Activated naive CD4-positive, alpha-beta T cell treated with anti-CD3 and anti-CD28 coated beads, Interleukin-2, amount 10 ng/mL, durations not matched to agents 7 days and 5 days (primary cell): Measurements from ENCODE around the gene HTR3B.
"Not testable (repeated sequence)": the region's sequence is repeated elsewhere in the genome, so short reads cannot be mapped to it uniquely, and the experiment has no call there.

Source experiments
- CTCF ChIA-PET: fragments of 350-600 bp; sonication (Branson Sonifier 250); formaldehyde crosslinking; loops from one replicate; lab custom pipeline; 2021; ENCODE audit warnings: antibody characterized with exemption; lab: Charles Lee
- DNase-seq: peaks from one replicate; pipeline ENCODE4 v3.0.0-alpha.2; 2020
- H3K27ac Mint-ChIP-seq: one replicate; pipeline ENCODE4 v1.8.0; 2021; ENCODE audit warnings: mild to moderate bottlenecking, moderate library complexity, mixed read lengths
- H3K27me3 Mint-ChIP-seq: one replicate; pipeline ENCODE4 v1.8.0; 2021; ENCODE audit warnings: mild to moderate bottlenecking, mixed read lengths
- H3K36me3 Mint-ChIP-seq: one replicate; pipeline ENCODE4 v1.8.0; 2021; ENCODE audit warnings: mixed read lengths
- H3K4me1 Mint-ChIP-seq: one replicate; pipeline ENCODE4 v1.8.0; 2021; ENCODE audit warnings: mixed read lengths
- H3K4me3 Mint-ChIP-seq: one replicate; pipeline ENCODE4 v1.8.0; 2021; ENCODE audit warnings: mild to moderate bottlenecking, moderate library complexity, mixed read lengths
- H3K9me3 Mint-ChIP-seq: one replicate; pipeline ENCODE4 v1.8.0; 2021; ENCODE audit warnings: mixed read lengths

The HTR3B gene

GRCh38 chr11:113896156-113896879 is 8.3 kb upstream of the HTR3B start:
- no peaks in the 10 kb centered on the region for H3K9me3 Mint-ChIP-seq
- H3K27me3 Mint-ChIP-seq: peaks cover 13% of the 10 kb centered on the region
- DNase-seq: peak; percentile 52
- H3K36me3 Mint-ChIP-seq: no peaks in the 10 kb centered on the region
- no peak overlapping the region for H3K4me3 Mint-ChIP-seq
- H3K4me1 Mint-ChIP-seq: no peaks in the 10 kb centered on the region
- CTCF ChIA-PET: interaction anchor here (0.6 to 7.1 kb wide), 13 partner anchors 10 to 366 kb away, joined by 3 to 150 read pairs (median 5); partner anchors contain the start of genes HTR3B and USP28
- no peak overlapping the region for H3K27ac Mint-ChIP-seq

GRCh38 chr11:113901141-113901540 is 3.5 kb upstream of the HTR3B start:
- H3K27ac Mint-ChIP-seq: no peak overlapping the region
- no peaks in the 10 kb centered on the region for H3K9me3 Mint-ChIP-seq
- H3K4me3 Mint-ChIP-seq: no peak overlapping the region
- no peaks in the 10 kb centered on the region for H3K4me1 Mint-ChIP-seq
- peaks cover 22% of the 10 kb centered on the region for H3K27me3 Mint-ChIP-seq
- DNase-seq: no peak
- H3K36me3 Mint-ChIP-seq: no peaks in the 10 kb centered on the region
- CTCF ChIA-PET: interaction anchor here (1.8 kb wide), 1 partner anchor 360 kb away, joined by 7 read pairs; no protein-coding TSS in a partner anchor

GRCh38 chr11:113906038-113906437 is 1.4 kb downstream of the HTR3B start:
- Mint-ChIP-seq H3K27me3 (peaks cover 32% of the 10 kb centered on the region), H3K4me1 (no peaks in the 10 kb centered on the region), H3K4me3 (no peak overlapping the region), H3K27ac (no peak overlapping the region), H3K36me3 (no peaks in the 10 kb centered on the region), H3K9me3 (no peaks in the 10 kb centered on the region)
- CTCF ChIA-PET: interaction anchor here (1.3 to 4.1 kb wide), 2 partner anchors 10 to 357 kb away, joined by 5 to 16 read pairs; no protein-coding TSS in a partner anchor
- DNase-seq: no peak

- H3K27ac Mint-ChIP-seq: no peak overlapping the region
- DNase-seq: no peak
- CTCF ChIA-PET: interaction anchor here (1.3 to 4.1 kb wide), 2 partner anchors 10 to 356 kb away, joined by 5 to 16 read pairs; no protein-coding TSS in a partner anchor
- H3K9me3 Mint-ChIP-seq: no peaks in the 10 kb centered on the region
- H3K4me1 Mint-ChIP-seq: no peaks in the 10 kb centered on the region
- H3K4me3 Mint-ChIP-seq: no peak overlapping the region
- no peaks in the 10 kb centered on the region for H3K36me3 Mint-ChIP-seq
- peaks cover 31% of the 10 kb centered on the region for H3K27me3 Mint-ChIP-seq
Observed at GRCh38 chr11:113906516-113906915, 1.9 kb downstream of the HTR3B start.

DNA sequence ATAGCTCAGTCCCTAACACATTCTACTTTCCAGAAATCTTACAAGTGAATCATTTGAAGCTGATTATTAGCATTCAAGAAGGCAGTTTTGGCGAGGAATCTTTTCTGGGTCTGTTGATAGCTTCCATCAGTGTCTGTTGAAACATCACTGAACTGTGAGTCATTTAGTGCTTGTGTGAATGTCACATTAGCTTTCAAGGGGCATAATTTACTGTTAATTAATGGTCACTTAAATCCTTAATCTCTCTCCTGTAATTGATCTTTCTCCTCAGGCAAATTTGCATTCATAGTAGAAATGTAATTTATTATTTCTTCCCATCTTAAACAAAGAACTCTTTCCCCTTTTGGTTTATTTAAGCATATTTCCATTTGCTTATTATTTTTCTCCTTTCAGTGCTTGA is 2.6 kb downstream of the HTR3B start:
- Mint-ChIP-seq H3K27me3 (peaks cover 30% of the 10 kb centered on the region), H3K36me3 (no peaks in the 10 kb centered on the region), H3K4me1 (no peaks in the 10 kb centered on the region), H3K9me3 (no peaks in the 10 kb centered on the region), H3K27ac (no peak overlapping the region), H3K4me3 (no peak overlapping the region)
- DNase-seq: no peak
- CTCF ChIA-PET: interaction anchor here (1.3 to 4.1 kb wide), 2 partner anchors 11 to 356 kb away, joined by 5 to 16 read pairs; no protein-coding TSS in a partner anchor

DNA sequence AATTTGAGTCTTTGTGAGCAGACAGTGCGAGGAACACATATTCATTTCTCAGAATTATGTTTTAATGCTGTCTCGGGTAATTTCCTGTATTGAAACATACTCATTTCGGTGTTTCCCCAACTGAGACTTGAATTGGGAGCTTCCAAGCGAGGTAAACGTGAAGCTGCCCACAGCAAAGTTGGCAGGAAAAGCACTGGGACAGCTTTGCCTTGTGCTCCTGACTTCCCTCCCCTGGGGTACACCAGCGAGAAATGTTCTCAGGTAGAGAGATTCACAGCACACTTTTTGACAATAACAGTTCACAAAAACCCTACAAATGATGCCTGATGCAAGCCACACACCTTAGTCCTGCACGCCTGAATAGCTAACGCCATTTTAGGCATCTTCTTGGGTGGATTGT is 3.1 kb downstream of the HTR3B start:
- CTCF ChIA-PET: interaction anchor here (4.1 kb wide), 1 partner anchor 11 kb away, joined by 16 read pairs; no protein-coding TSS in a partner anchor
- no peaks in the 10 kb centered on the region for H3K4me1 Mint-ChIP-seq
- no peaks in the 10 kb centered on the region for H3K9me3 Mint-ChIP-seq
- no peaks in the 10 kb centered on the region for H3K36me3 Mint-ChIP-seq
- no peak for DNase-seq
- no peak overlapping the region for H3K27ac Mint-ChIP-seq
- H3K4me3 Mint-ChIP-seq: no peak overlapping the region
- H3K27me3 Mint-ChIP-seq: peaks cover 24% of the 10 kb centered on the region

- H3K9me3 Mint-ChIP-seq: no peaks in the 10 kb centered on the region
- no peaks in the 10 kb centered on the region for H3K36me3 Mint-ChIP-seq
- CTCF ChIA-PET: interaction anchor here (4.1 kb wide), 1 partner anchor 12 kb away, joined by 16 read pairs; no protein-coding TSS in a partner anchor
- DNase-seq: no peak
- no peaks in the 10 kb centered on the region for H3K4me1 Mint-ChIP-seq
- H3K27me3 Mint-ChIP-seq: peaks cover 20% of the 10 kb centered on the region
- no peak overlapping the region for H3K4me3 Mint-ChIP-seq
- H3K27ac Mint-ChIP-seq: no peak overlapping the region
Observed at GRCh38 chr11:113908098-113908497, 3.5 kb downstream of the HTR3B start.

- not testable (repeated sequence) for H3K4me3 Mint-ChIP-seq, H3K9me3 Mint-ChIP-seq, DNase-seq, H3K27ac Mint-ChIP-seq, H3K36me3 Mint-ChIP-seq, H3K4me1 Mint-ChIP-seq
- CTCF ChIA-PET: interaction anchor here (1.3 kb wide), 1 partner anchor 15 kb away, joined by 4 read pairs; no protein-coding TSS in a partner anchor
- H3K27me3 Mint-ChIP-seq: peaks cover 18% of the 10 kb centered on the region
Observed at GRCh38 chr11:113911491-113911890, 6.9 kb downstream of the HTR3B start.

GRCh38 chr11:113923572-113923971 is 19.0 kb downstream of the HTR3B start:
- CTCF ChIA-PET: no interaction called here
- H3K4me1 Mint-ChIP-seq: no peaks in the 10 kb centered on the region
- H3K4me3 Mint-ChIP-seq: no peak overlapping the region
- no peaks in the 10 kb centered on the region for H3K36me3 Mint-ChIP-seq
- no peak overlapping the region for H3K27ac Mint-ChIP-seq
- H3K27me3 Mint-ChIP-seq: peaks cover 4% of the 10 kb centered on the region
- no peak for DNase-seq
- H3K9me3 Mint-ChIP-seq: no peaks in the 10 kb centered on the region

- Mint-ChIP-seq H3K4me3 (no peak overlapping the region), H3K9me3 (no peaks in the 10 kb centered on the region), H3K36me3 (no peaks in the 10 kb centered on the region), H3K27me3 (peaks cover 4% of the 10 kb centered on the region), H3K27ac (no peak overlapping the region), H3K4me1 (no peaks in the 10 kb centered on the region)
- CTCF ChIA-PET: no interaction called here
- DNase-seq: no peak
Observed at GRCh38 chr11:113926273-113927197, 21.9 kb downstream of the HTR3B start.

GRCh38 chr11:113928311-113928710 is 23.7 kb downstream of the HTR3B start:
- peaks cover 4% of the 10 kb centered on the region for H3K27me3 Mint-ChIP-seq
- CTCF ChIA-PET: no interaction called here
- H3K9me3 Mint-ChIP-seq: no peaks in the 10 kb centered on the region
- H3K36me3 Mint-ChIP-seq: no peaks in the 10 kb centered on the region
- no peak overlapping the region for H3K4me3 Mint-ChIP-seq
- H3K27ac Mint-ChIP-seq: no peak overlapping the region
- DNase-seq: no peak
- no peaks in the 10 kb centered on the region for H3K4me1 Mint-ChIP-seq

- Mint-ChIP-seq H3K4me3 (no peak overlapping the region), H3K36me3 (no peaks in the 10 kb centered on the region), H3K9me3 (no peaks in the 10 kb centered on the region), H3K27ac (no peak overlapping the region), H3K27me3 (peaks cover 14% of the 10 kb centered on the region), H3K4me1 (no peaks in the 10 kb centered on the region)
- no peak for DNase-seq
- CTCF ChIA-PET: no interaction called here
Observed at GRCh38 chr11:113932788-113933187, 28.2 kb downstream of the HTR3B start.

DNA sequence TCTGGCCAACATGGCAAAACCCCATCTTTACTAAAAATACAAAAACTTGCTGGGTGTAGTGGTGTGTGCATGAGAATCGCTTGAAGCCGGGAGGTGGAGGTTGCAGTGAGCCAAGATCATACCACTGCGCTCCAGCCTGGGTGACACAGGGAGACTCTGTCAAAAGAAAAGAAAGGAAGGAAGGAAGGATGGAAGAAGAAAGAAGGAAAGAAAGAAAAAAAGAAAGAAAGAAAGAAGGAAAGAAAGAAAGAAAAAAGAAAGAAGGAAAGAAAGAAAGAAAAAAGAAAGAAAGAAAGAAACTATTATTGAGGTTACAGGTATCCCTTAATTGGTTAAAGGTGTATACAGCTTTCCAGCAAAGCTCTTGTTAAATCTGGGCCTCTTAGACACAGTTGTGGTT is 29.6 kb downstream of the HTR3B start:
- H3K27ac Mint-ChIP-seq, H3K9me3 Mint-ChIP-seq, H3K4me1 Mint-ChIP-seq, DNase-seq, H3K36me3 Mint-ChIP-seq, CTCF ChIA-PET, H3K4me3 Mint-ChIP-seq: not testable (repeated sequence)
- H3K27me3 Mint-ChIP-seq: peaks cover 17% of the 10 kb centered on the region

- Mint-ChIP-seq H3K27ac (no peak overlapping the region), H3K4me3 (no peak overlapping the region), H3K36me3 (no peaks in the 10 kb centered on the region), H3K9me3 (no peaks in the 10 kb centered on the region), H3K27me3 (peaks cover 17% of the 10 kb centered on the region), H3K4me1 (no peaks in the 10 kb centered on the region)
- DNase-seq: no peak
- CTCF ChIA-PET: no interaction called here
Observed at GRCh38 chr11:113934761-113935160, 30.2 kb downstream of the HTR3B start.
